Measurements from ENCODE around the gene DAD1. TPM values are rescaled to one million over a fixed set of nuclear protein-coding genes. Genes with fewer than 3 reads are reported as not detected.
A peak's percentile ranks its signal among the peaks of the same experiment; 100 is the strongest.

The DAD1 gene
- total RNA-seq, 2 donors from 2014 or later, result 250 to 251 TPM

GRCh38 chr14:22535916-22536315 lies 53.1 kb downstream of the DAD1 start:
- Histone ChIP-seq H3K27me3 (no peaks in the 10 kb centered on the region), H3K36me3 (no peaks in the 10 kb centered on the region), H3K4me1 (peaks cover 0 to 38% of the 10 kb centered on the region in 2 donors), H3K27ac (no peak overlapping the region), H3K9me3 (no peaks in the 10 kb centered on the region), H3K4me3 (no peak overlapping the region)
- DNase-seq (ENCODE audit: low spot score), result no peak
- no peak for TF ChIP-seq CTCF (IDR thresholded peaks at IDR 0.05)

GRCh38 chr14:22535126-22535525 lies 53.9 kb downstream of the DAD1 start:
- no peak overlapping the region for H3K27ac ChIP-seq
- no peaks in the 10 kb centered on the region for H3K27me3 ChIP-seq
- H3K36me3 ChIP-seq, result no peaks in the 10 kb centered on the region
- no peak overlapping the region for H3K4me3 ChIP-seq
- H3K9me3 ChIP-seq, result no peaks in the 10 kb centered on the region
- no peak for DNase-seq (ENCODE audit: low spot score)
- peaks cover 0 to 38% of the 10 kb centered on the region in 2 donors for H3K4me1 ChIP-seq
- no peak for TF ChIP-seq CTCF (IDR thresholded peaks at IDR 0.05)

GRCh38 chr14:22534547-22534946 lies 54.5 kb downstream of the DAD1 start:
- H3K27ac ChIP-seq, result no peak overlapping the region
- no peak for DNase-seq (ENCODE audit: low spot score)
- TF ChIP-seq CTCF (IDR thresholded peaks at IDR 0.05), result no peak
- peaks cover 0 to 38% of the 10 kb centered on the region in 2 donors for H3K4me1 ChIP-seq
- no peaks in the 10 kb centered on the region for H3K36me3 ChIP-seq
- no peaks in the 10 kb centered on the region for H3K9me3 ChIP-seq
- H3K4me3 ChIP-seq, result no peak overlapping the region
- H3K27me3 ChIP-seq, result no peaks in the 10 kb centered on the region

- no peaks in the 10 kb centered on the region for H3K36me3 ChIP-seq
- no peak for TF ChIP-seq CTCF (IDR thresholded peaks at IDR 0.05)
- H3K9me3 ChIP-seq, result no peaks in the 10 kb centered on the region
- H3K4me3 ChIP-seq, result no peak overlapping the region
- H3K27me3 ChIP-seq, result no peaks in the 10 kb centered on the region
- peaks cover 0 to 38% of the 10 kb centered on the region in 2 donors for H3K4me1 ChIP-seq
- no peak for DNase-seq (ENCODE audit: low spot score)
- no peak overlapping the region for H3K27ac ChIP-seq
Measured at GRCh38 chr14:22533739-22534359, 55.2 kb downstream of the DAD1 start.

GRCh38 chr14:22533057-22533704 lies 55.8 kb downstream of the DAD1 start:
- no peak for TF ChIP-seq CTCF (IDR thresholded peaks at IDR 0.05)
- Histone ChIP-seq H3K27me3 (no peaks in the 10 kb centered on the region), H3K4me3 (no peak overlapping the region), H3K36me3 (no peaks in the 10 kb centered on the region), H3K27ac (peak overlapping the region in 1 of 2 donors; percentile 2), H3K4me1 (peaks cover 0 to 32% of the 10 kb centered on the region in 2 donors), H3K9me3 (no peaks in the 10 kb centered on the region)
- DNase-seq (ENCODE audit: low spot score), result no peak
